GM18861 (cell line): ENCODE results near the gene FOXJ1.
"Not testable (repeated sequence)": the region's sequence is repeated elsewhere in the genome, so short reads cannot be mapped to it uniquely, and the experiment has no call there.

ENCODE experiments used
- ATAC-seq: cut with Tn5 transposase; IDR thresholded peaks from one replicate; pipeline ENCODE4 v1.9.1; 2021; ENCODE audit not compliant: unreplicated experiment

Gene FOXJ1, protein sequence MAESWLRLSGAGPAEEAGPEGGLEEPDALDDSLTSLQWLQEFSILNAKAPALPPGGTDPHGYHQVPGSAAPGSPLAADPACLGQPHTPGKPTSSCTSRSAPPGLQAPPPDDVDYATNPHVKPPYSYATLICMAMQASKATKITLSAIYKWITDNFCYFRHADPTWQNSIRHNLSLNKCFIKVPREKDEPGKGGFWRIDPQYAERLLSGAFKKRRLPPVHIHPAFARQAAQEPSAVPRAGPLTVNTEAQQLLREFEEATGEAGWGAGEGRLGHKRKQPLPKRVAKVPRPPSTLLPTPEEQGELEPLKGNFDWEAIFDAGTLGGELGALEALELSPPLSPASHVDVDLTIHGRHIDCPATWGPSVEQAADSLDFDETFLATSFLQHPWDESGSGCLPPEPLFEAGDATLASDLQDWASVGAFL

DNA sequence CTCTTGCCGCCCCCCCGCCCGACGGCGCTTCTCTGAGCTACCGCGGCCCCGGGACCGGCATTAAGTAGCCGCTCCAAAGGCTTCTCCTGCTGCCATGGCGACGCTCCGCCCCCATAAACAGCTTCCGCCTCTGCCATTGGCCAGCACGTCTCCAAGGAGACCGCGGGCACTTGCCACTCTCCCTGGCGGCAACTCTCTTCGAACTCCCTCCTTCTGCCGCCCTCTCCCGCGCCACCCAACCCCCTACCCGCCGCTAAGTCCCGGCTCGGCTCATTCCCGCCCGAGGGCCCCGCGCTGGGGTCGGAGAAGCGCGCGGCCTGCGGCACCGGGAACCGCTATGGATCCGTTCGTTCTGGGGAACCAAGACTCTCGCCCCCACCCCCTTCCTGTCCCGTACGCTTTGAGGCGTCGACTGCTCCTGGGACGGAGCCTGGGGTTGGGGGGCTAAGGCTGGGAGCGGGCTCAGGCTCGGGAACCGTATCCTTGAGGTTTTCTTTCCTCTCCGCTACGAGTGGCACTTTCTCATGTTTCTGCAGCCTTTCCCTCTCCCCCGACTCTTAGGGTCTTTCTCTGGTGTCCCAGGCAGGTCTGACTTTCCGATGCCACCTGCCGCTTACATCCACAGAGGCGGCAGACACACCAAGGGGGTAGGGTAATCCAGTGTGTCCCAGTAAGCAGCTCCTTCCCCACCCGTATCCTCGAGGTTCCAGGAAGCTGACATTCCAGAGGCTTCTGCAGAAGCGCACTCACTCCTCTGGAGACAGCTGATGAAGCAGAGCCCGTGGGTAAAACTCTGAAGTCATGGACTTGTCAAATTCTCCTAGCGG is at the start of gene FOXJ1:
FOXJ1 (minus strand) TSS at position 34 of the 827 bp plus-strand sequence. CDS start 850 bp downstream, outside the sequence.
- ATAC-seq = peak; percentile 81

DNA sequence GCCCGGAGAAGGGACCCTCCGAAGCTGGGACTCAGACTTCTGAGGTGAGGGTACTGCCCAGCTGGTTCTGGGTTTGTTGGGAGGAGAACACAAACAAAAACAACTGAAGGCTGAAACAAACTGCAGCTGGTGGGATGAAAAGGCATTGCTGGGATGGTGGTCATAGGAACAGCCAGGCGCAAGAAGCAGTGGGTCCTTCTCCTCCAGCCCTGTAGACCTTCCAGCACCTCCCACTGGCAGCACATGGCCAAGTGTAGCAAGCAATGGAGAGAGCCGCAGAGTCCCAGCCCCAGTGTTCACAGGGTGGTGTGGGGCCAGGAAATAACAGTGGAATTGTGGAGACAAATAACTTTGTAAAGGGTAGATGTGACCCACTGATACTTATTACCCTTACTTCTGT is 48.7 kb upstream of the FOXJ1 start:
- ATAC-seq = no peak

DNA sequence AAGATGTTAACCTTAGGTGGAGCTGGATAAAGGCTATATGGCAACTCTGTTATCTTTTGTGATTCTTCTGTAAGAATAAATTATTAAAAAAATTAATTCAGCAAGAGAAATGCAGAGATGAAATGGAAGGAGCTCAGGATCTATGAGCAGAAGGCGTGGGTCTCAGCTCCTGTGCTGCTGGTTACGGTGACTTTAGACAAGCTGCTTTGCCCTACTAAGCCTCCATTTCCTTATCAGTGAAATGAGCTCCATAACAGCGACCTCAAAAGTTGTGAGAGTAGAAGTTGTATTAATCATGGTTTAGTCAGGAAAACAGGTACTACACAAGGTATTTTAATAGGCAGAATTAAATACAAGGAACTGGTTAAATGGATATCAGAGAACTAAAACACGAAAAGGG is 48.2 kb upstream of the FOXJ1 start:
- ATAC-seq = no peak

DNA sequence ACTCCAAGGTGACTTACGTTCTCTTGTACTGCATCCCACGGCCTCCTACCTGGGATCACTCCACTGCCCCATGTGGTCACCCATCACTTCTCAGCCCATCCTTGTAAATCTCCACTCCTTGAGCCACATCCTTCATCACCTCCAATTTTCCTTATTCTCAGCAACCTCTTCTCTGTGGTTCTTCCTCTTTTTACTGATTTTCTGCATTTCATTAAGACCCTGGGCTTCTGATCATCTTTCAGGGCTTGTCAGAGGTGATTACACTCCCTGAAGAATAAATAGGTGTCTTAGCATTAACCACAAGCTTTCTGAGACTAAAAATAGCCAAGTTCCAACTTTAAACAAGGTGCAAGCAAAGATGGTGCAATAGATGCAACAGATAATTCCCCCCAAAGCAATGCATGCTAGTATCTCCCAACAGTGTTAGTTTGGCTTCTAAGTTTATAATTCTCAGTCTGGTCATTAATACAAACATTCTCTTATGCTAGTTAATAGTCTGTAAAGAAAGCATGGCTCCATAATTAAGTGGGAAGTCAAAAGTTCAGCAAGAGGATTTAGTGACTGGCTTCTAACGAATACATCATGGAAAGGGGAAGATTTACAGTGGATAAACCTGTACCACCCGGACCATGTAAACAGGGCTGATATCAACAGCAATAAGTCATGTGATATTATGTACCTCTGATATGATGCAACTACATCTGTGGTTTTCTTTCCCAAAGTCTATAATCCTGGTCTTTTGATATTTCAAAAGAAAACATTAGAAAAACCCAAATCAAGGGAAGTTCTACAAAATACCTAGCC is 47.4 kb upstream of the FOXJ1 start:
- no peak for ATAC-seq

DNA sequence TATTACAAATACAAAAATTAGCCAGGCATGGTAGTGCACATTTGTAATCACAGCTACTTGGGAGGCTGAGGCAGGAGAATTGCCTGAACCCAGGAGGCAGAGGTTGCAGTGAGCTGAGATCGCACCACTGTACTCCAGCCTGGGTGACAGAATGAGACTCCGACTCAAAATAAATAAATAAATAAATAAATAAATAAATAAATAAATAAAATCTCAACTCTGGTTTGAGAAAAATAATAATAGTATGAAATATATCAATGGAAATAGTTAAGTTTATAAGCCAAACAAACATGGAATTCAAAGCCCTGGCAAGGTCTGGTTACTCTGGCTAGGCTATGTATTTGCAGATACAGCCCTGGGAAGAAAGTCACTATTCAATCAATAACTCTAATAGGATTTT is 45.7 kb upstream of the FOXJ1 start:
- not testable (repeated sequence) for ATAC-seq

DNA sequence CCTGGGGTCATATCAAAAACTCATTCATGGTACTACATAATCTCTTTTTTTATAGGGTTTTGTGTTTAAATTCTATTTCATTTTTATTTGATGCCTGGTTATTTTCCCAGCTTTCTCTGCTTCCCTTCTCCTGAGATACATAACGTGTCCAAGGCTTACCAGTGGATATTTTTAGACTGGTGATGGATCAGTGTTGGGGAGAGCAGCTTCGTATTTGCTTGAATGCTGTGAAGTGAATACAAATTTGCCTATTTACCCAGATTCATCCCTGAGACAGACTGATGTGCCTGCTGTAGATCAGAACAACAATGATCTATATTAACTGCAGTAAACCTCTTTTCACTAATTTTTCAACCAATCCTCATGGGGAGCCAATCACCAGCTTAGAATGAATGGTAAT is 43.2 kb upstream of the FOXJ1 start:
- no peak for ATAC-seq

DNA sequence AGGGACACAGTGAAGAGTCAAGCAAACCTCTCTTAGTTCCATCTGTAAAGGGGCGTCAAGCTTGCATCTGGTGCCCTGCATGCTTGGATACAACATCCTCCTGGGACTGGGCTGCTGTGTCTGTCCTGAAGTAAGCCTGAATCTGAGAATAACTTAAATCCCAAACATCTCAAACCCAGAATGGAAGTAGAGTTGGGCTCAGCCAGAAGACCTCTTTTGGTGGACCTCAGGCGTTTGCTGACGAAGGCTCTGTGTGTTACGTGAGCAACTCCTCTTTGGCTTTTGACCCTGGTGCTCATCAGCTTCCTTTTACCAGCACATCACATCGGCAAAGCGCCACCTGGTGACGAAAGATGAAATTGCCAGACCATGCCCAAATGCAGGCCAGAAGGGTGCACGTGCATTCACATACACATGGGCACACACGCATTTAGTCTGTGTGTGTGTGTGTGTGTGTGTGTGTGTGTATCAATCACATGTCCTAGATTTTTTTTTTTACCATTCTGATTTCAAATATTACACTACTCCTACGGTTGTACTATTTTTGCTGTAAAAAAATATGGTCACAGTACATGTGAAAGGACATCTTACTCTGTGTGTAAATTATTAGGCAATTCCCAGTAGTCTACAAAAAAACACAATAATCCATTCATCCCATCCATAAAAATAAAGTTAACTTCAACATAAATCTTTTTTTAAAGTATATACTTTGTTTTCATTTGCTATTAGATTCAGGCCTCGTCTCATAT is 41.1 kb upstream of the FOXJ1 start:
- no peak for ATAC-seq

DNA sequence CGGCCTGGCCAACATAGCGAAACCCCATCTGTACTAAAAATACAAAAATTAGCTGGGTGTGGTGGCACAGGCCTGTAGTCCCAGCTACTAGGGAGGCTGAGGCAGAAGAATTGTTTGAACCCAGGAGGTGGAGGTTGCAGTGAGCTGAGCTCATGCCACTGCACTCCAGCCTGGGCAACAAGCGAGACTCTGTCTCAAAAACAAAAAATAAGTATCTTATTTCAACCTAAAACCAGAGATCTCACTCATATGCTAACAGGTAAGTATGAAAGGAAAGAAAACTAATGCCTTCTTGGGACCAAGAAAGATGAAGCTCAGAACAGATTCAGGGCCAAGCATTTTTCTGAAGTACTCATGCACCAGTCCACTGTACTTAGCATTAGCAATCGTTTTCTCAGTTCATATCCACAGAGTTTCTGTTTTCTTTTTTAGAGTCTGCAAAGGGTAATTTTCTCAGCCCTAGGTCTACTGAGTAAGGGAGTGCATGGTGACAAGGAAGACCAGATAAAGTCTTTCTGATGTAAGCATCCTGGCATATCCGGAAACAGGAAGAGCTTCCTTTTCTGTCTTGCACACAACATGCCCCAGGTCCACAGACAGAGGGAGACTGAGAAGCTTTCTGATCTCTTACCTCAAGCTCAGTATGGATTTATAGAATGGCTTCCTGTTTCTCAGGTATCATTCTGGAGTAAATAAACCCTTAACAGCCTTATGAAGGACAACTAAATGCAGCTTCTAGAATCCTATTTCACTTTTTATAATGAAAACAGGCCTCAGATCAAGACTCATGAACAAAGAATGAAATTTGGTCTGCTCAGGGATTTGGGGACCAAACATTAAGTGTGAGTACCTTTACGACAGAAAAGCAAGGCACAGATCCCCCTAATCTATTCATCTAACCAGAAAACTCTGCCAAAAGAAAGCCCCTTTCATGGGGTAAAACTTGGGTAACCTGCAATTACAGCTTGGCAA is 38.7 kb upstream of the FOXJ1 start:
- ATAC-seq = no peak

DNA sequence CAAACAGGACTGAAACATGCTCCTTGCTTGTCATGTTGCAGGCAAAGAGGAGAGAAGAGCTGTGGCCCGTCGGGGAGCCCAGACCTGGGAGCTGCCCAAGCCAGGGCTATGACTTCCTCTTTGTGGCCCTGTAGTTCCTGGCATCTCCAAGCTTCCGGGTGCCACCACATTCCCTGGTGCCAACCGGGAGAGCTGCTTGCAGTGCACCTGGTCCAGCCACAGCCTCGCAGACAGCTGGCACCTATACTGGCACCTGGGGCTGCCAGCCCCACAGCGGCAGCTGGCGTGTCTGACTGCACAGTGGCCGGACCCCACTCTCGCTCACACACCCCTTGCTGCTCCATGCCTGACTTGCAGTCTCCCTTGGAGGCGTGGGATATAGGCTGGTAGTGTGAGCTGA is 37.1 kb upstream of the FOXJ1 start:
- no peak for ATAC-seq

DNA sequence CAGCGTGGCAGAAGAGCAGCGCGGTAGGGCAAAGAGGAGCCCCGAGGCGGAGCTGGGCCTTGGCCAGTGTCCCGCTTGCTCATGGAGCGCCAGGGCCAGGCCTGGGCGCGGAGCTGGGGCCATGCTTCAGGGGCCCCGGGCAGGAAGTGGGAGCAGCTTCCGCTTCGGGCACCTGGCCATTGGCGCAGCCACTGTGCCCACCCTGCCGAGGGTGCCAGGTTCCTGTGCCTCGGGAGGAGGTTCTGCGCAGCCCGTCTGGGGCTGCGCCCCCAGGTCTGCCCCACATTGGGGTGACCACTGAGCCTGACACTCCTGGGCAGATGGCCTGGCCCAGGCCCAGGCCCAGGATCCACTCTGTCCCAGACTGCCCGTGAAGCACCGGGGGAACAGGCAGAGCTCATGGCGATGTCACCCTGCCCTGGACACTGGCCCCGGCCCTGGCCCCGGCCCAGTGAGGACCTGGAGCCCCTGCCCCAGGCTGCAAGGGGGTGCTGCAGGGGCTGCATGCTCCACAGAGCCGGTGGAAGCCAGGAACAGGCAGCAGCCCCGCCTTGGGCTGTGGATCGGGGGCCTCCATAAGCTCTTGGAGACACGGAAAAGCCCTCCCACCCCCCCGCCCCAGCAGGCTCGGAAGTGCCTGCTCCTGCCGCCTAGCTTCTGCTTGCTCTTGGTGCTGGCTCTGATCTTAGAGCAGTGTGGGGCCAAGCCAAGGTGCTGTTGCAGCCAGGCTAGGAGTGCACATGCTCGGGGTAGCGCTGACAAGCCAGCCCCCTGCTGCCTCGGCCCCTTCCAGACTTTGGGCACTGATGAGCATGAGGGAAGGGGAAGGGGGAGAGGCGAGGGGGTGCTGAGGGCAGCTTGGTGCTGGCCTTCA is 35.9 kb upstream of the FOXJ1 start:
- ATAC-seq = no peak

DNA sequence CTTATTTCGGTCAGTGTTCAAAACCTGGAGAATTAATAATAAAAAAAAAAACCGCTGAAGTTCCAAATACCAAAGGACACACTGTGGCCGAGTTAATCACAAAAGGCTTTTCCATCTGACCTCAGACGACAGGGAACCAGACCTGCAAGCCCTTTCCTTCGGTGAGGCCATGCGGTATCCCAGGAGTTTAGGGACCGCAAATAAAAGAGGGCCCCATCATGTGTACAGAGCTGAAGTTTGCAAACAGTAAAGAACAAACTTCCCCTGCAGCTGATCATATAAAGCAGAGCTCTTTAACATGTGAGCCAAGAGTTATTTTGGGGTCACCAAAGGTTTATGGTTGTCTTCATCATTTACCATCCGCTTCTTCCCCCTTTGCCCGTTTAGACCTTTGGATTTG is 33.0 kb upstream of the FOXJ1 start:
- ATAC-seq = no peak

DNA sequence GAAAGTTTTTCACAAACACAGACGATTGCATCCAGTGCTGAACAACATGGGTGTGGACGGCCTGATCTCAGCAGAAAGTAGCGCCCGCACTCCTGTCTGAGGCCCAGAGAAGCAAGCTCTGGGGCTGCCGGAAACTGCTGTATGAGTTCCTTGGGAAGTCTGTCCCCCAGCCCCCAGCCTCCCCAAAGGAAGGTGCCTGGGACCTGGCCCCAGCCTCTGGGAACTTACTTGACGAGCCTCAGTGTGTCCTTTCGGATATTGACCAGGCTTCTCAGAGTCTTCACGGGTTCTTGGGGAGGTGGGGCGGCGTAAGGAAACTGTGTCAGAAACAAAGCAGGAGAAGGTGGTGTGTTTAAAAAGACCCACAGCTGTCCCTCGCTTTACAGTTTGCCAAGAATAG is 32.4 kb upstream of the FOXJ1 start:
- ATAC-seq = no peak

DNA sequence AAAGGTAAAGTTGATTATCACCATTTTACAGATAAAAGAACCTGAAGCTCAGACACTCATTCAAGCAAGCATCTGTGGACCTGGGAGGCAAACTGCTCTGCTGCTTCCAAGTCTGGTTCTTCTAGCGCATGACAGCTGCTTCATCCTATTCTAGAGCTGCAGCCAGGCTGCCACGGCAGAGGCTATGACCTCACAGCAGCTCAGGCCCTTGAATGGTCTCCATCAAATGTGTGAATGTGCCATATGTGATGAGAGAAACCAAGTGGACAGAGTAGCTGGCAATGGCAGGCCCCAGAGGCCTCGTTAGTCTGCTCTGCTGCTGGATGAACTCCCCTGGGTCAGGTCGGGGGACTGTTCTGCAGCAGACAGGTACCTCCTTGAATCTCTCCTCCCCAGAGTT is 30.7 kb upstream of the FOXJ1 start:
- no peak for ATAC-seq

DNA sequence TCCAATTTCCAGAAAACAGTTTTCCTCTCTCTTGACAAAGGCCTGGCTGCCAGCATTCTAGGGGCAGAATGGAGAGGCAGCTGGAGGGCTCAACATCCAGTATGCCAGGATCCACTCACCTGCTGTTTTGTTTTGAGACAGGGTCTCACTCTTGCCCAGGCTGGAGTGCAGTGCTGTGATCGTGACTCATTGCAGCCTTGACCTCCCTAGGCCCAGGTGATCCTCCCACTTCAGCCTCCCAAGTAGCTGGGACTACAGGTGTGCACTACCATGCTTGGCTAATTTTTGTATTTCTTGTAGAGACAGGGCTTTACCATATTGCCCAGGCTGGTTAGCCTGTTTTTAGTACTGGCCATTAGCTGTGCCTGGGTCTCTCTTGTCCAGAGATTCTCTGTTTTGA is 29.1 kb upstream of the FOXJ1 start:
- ATAC-seq = no peak

DNA sequence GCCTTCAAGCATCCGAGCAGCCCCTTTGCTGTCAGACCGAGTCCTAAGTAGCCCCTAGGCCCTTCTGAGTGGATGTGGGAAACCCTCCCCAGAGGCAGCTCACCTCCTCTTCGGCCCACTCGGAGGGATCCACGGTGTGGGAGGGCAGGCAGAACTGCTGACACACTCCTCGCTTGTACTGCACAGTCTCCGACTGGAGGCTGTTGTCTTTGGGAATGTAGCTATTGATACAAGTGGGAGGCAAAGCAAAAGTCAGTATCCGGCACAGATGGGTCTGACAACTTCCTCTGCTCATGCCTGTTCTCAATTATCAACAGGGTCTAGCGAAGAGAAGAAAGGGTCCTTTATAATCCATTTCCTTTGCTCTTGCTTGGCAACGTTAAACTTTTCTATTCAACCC is 25.9 kb upstream of the FOXJ1 start:
- no peak for ATAC-seq

DNA sequence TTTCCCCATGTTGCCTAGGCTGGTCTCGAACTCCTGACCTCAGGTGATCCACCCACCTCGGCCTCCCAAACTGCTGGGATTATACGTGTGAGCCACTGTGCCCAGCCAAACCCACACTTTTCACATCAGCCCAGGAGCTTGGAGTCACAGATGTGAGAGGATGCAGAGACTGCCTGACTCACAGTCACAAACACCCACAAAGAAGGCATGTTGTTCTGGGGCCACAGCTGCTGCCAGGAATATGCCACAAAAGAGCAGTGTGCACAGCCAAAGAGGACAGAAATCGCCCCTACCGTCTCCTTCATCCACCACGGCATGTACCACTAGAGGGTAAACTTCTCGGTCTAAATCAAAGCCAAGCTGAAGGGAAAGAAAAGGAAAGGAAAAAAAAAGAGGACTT is 25.1 kb upstream of the FOXJ1 start:
- no peak for ATAC-seq

DNA sequence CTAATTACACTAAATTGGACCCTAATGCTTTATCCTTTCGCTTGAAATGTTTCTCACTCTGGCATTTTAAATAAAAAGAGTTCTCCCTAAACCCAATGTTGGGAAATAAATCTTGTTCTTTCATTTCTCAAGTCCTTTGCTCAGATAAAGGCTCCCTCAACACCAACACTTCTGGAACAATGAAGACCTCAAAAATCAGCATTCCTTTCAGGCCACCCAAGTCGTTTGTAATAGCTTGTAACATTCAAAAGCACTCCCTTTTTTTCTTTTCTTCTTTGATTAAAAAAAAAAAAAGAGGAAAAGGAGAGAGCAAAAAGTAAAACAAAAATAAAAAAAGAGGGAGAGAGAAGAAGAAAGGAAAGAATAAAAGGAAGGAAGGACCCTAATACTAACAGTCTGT is 23.3 kb upstream of the FOXJ1 start:
- no peak for ATAC-seq

DNA sequence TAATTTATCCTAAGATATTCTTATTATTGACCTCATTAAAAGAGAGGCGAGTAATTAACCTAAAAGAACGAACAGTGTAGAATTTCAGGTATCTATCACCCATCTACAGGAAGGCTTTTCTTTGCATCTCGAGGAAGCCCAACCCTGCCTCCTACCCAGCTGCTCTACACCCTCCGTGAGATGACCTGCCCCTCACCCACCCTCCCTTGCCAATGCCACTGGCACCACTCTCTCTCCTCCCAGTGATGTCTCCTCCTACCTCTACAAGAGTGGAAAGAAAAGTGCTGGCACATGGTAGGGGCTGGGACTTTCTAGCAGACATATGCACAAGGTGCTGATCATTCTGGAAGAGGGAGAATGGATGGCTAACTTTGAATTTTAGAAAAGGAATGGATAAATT is 22.9 kb upstream of the FOXJ1 start:
- no peak for ATAC-seq
